ENCODE measurements around the gene PRAMEF13.
"Not testable (repeated sequence)": the region's sequence is repeated elsewhere in the genome, so short reads cannot be mapped to it uniquely, and the experiment has no call there.

The PRAMEF13 gene

GRCh38 chr1:13155909-13156308, 45.3 kb downstream of the PRAMEF13 start, which contains the start of gene PRAMEF26:
Gene PRAMEF26, minus strand, starts transcription at chr1:13156009. Its CDS starts 2,914 bp downstream, at chr1:13153095.
- not testable (repeated sequence) for DNase-seq
